Measurements from ENCODE around the gene BZW2.

BZW2 gene

GRCh38 chr7:16742547-16742946, 96.6 kb downstream of the BZW2 start:
- no peaks in the 10 kb centered on the region for H3K36me3 ChIP-seq (ENCODE audit: control insufficient read depth in 5 of 5, insufficient read depth in 5 of 5, low read length in 5 of 5)
- peaks cover 7 to 37% (median 15%) of the 10 kb centered on the region in 5 donors for H3K4me1 ChIP-seq (ENCODE audit: control insufficient read depth in 5 of 5, insufficient read depth in 5 of 5, low read length in 5 of 5)
- no peak overlapping the region for H3K27ac ChIP-seq (ENCODE audit: low read depth, low read length)
- no peaks in the 10 kb centered on the region for H3K9me3 ChIP-seq (ENCODE audit: control insufficient read depth in 5 of 5, low read length in 5 of 5)
- H3K9ac ChIP-seq (ENCODE audit: low read length in 5 of 5), result no peak overlapping the region
- H3K27me3 ChIP-seq (ENCODE audit: control insufficient read depth in 5 of 5, insufficient read depth in 4 of 5, low read length in 5 of 5), result no peaks in the 10 kb centered on the region
- no peak overlapping the region for H3K4me3 ChIP-seq (ENCODE audit: low read depth in 1 of 5, low read length in 5 of 5)

GRCh38 chr7:16743236-16743635, 97.3 kb downstream of the BZW2 start:
- H3K27me3 ChIP-seq (ENCODE audit: control insufficient read depth in 5 of 5, insufficient read depth in 4 of 5, low read length in 5 of 5), result no peaks in the 10 kb centered on the region
- H3K9me3 ChIP-seq (ENCODE audit: control insufficient read depth in 5 of 5, low read length in 5 of 5), result no peaks in the 10 kb centered on the region
- H3K36me3 ChIP-seq (ENCODE audit: control insufficient read depth in 5 of 5, insufficient read depth in 5 of 5, low read length in 5 of 5), result no peaks in the 10 kb centered on the region
- H3K4me3 ChIP-seq (ENCODE audit: low read depth in 1 of 5, low read length in 5 of 5), result no peak overlapping the region
- H3K9ac ChIP-seq (ENCODE audit: low read length in 5 of 5), result peak overlapping the region in 1 of 5 donors; percentile 4
- H3K27ac ChIP-seq (ENCODE audit: low read depth, low read length), result peak overlapping the region; percentile 23
- peaks cover 7 to 37% (median 15%) of the 10 kb centered on the region in 5 donors for H3K4me1 ChIP-seq (ENCODE audit: control insufficient read depth in 5 of 5, insufficient read depth in 5 of 5, low read length in 5 of 5)

- peaks cover 7 to 36% (median 15%) of the 10 kb centered on the region in 5 donors for H3K4me1 ChIP-seq (ENCODE audit: control insufficient read depth in 5 of 5, insufficient read depth in 5 of 5, low read length in 5 of 5)
- H3K4me3 ChIP-seq (ENCODE audit: low read depth in 1 of 5, low read length in 5 of 5), result no peak overlapping the region
- H3K27me3 ChIP-seq (ENCODE audit: control insufficient read depth in 5 of 5, insufficient read depth in 4 of 5, low read length in 5 of 5), result no peaks in the 10 kb centered on the region
- H3K36me3 ChIP-seq (ENCODE audit: control insufficient read depth in 5 of 5, insufficient read depth in 5 of 5, low read length in 5 of 5), result no peaks in the 10 kb centered on the region
- no peak overlapping the region for H3K9ac ChIP-seq (ENCODE audit: low read length in 5 of 5)
- H3K27ac ChIP-seq (ENCODE audit: low read depth, low read length), result peak overlapping the region; percentile 45
- H3K9me3 ChIP-seq (ENCODE audit: control insufficient read depth in 5 of 5, low read length in 5 of 5), result no peaks in the 10 kb centered on the region
Observed at GRCh38 chr7:16744518-16745250, 98.7 kb downstream of the BZW2 start.

- H3K9me3 ChIP-seq (ENCODE audit: control insufficient read depth in 5 of 5, low read length in 5 of 5), result no peaks in the 10 kb centered on the region
- no peak overlapping the region for H3K9ac ChIP-seq (ENCODE audit: low read length in 5 of 5)
- H3K27ac ChIP-seq (ENCODE audit: low read depth, low read length), result peak overlapping the region; percentile 45
- H3K4me3 ChIP-seq (ENCODE audit: low read depth in 1 of 5, low read length in 5 of 5), result no peak overlapping the region
- peaks cover 7 to 27% (median 11%) of the 10 kb centered on the region in 5 donors for H3K4me1 ChIP-seq (ENCODE audit: control insufficient read depth in 5 of 5, insufficient read depth in 5 of 5, low read length in 5 of 5)
- no peaks in the 10 kb centered on the region for H3K36me3 ChIP-seq (ENCODE audit: control insufficient read depth in 5 of 5, insufficient read depth in 5 of 5, low read length in 5 of 5)
- H3K27me3 ChIP-seq (ENCODE audit: control insufficient read depth in 5 of 5, insufficient read depth in 4 of 5, low read length in 5 of 5), result no peaks in the 10 kb centered on the region
Observed at GRCh38 chr7:16745645-16746044, 99.7 kb downstream of the BZW2 start.

GRCh38 chr7:16747102-16747501, 101.1 kb downstream of the BZW2 start:
- Histone ChIP-seq H3K27ac (ENCODE audit: low read depth, low read length) (no peak overlapping the region), H3K9ac (ENCODE audit: low read length in 5 of 5) (no peak overlapping the region), H3K27me3 (ENCODE audit: control insufficient read depth in 5 of 5, insufficient read depth in 4 of 5, low read length in 5 of 5) (no peaks in the 10 kb centered on the region), H3K4me3 (ENCODE audit: low read depth in 1 of 5, low read length in 5 of 5) (no peak overlapping the region), H3K36me3 (ENCODE audit: control insufficient read depth in 5 of 5, insufficient read depth in 5 of 5, low read length in 5 of 5) (no peaks in the 10 kb centered on the region), H3K4me1 (ENCODE audit: control insufficient read depth in 5 of 5, insufficient read depth in 5 of 5, low read length in 5 of 5) (peaks cover 5 to 24% (median 10%) of the 10 kb centered on the region in 5 donors), H3K9me3 (ENCODE audit: control insufficient read depth in 5 of 5, low read length in 5 of 5) (no peaks in the 10 kb centered on the region)

GRCh38 chr7:16753102-16753931, 107.3 kb downstream of the BZW2 start, which contains the start of gene TSPAN13:
Gene TSPAN13 (plus strand): TSS chr7:16753755. CDS start chr7:16753968, 213 bp downstream.
- Histone ChIP-seq H3K9me3 (ENCODE audit: control insufficient read depth in 5 of 5, low read length in 5 of 5) (no peaks in the 10 kb centered on the region), H3K9ac (ENCODE audit: low read length in 5 of 5) (peak within 1 kb of the TSS in 4 of 5 donors; percentile 16 to 71 (median 46)), H3K4me3 (ENCODE audit: low read depth in 1 of 5, low read length in 5 of 5) (peak within 1 kb of the TSS; percentile 79 to 96 (median 90)), H3K4me1 (ENCODE audit: control insufficient read depth in 5 of 5, insufficient read depth in 5 of 5, low read length in 5 of 5) (peaks cover 0 to 20% (median 16%) of the 10 kb centered on the region in 5 donors), H3K36me3 (ENCODE audit: control insufficient read depth in 5 of 5, insufficient read depth in 5 of 5, low read length in 5 of 5) (no peaks in the 10 kb centered on the region), H3K27me3 (ENCODE audit: control insufficient read depth in 5 of 5, insufficient read depth in 4 of 5, low read length in 5 of 5) (no peaks in the 10 kb centered on the region), H3K27ac (ENCODE audit: low read depth, low read length) (peak within 1 kb of the TSS; percentile 73)

- Histone ChIP-seq H3K9me3 (ENCODE audit: control insufficient read depth in 5 of 5, low read length in 5 of 5) (no peaks in the 10 kb centered on the region), H3K4me1 (ENCODE audit: control insufficient read depth in 5 of 5, insufficient read depth in 5 of 5, low read length in 5 of 5) (peaks cover 0 to 20% (median 16%) of the 10 kb centered on the region in 5 donors), H3K9ac (ENCODE audit: low read length in 5 of 5) (peak overlapping the region in 4 of 5 donors; percentile 16 to 71 (median 46)), H3K36me3 (ENCODE audit: control insufficient read depth in 5 of 5, insufficient read depth in 5 of 5, low read length in 5 of 5) (no peaks in the 10 kb centered on the region), H3K4me3 (ENCODE audit: low read depth in 1 of 5, low read length in 5 of 5) (peak overlapping the region; percentile 79 to 96 (median 90)), H3K27me3 (ENCODE audit: control insufficient read depth in 5 of 5, insufficient read depth in 4 of 5, low read length in 5 of 5) (no peaks in the 10 kb centered on the region), H3K27ac (ENCODE audit: low read depth, low read length) (peak overlapping the region; percentile 73)
Observed at GRCh38 chr7:16753932-16754855, 108.2 kb downstream of the BZW2 start.

- H3K9ac ChIP-seq (ENCODE audit: low read length in 5 of 5), result peak overlapping the region in 4 of 5 donors; percentile 0 to 69 (median 39)
Observed at GRCh38 chr7:16754856-16755317, 108.9 kb downstream of the BZW2 start.

GRCh38 chr7:16755397-16755796, 109.4 kb downstream of the BZW2 start:
- Histone ChIP-seq H3K36me3 (ENCODE audit: control insufficient read depth in 5 of 5, insufficient read depth in 5 of 5, low read length in 5 of 5) (no peaks in the 10 kb centered on the region), H3K27ac (ENCODE audit: low read depth, low read length) (peak overlapping the region; percentile 73), H3K9me3 (ENCODE audit: control insufficient read depth in 5 of 5, low read length in 5 of 5) (no peaks in the 10 kb centered on the region), H3K9ac (ENCODE audit: low read length in 5 of 5) (peak overlapping the region in 1 of 5 donors; percentile 69), H3K4me3 (ENCODE audit: low read depth in 1 of 5, low read length in 5 of 5) (peak overlapping the region in 4 of 5 donors; percentile 79 to 96 (median 86)), H3K4me1 (ENCODE audit: control insufficient read depth in 5 of 5, insufficient read depth in 5 of 5, low read length in 5 of 5) (peaks cover 0 to 22% (median 16%) of the 10 kb centered on the region in 5 donors), H3K27me3 (ENCODE audit: control insufficient read depth in 5 of 5, insufficient read depth in 4 of 5, low read length in 5 of 5) (no peaks in the 10 kb centered on the region)

More at GRCh38 chr7:16754856-16755317, 108.9 kb downstream of the BZW2 start:
- Histone ChIP-seq H3K4me3 (ENCODE audit: low read depth in 1 of 5, low read length in 5 of 5) (peak overlapping the region; percentile 79 to 96 (median 90)), H3K27ac (ENCODE audit: low read depth, low read length) (peak overlapping the region; percentile 73), H3K9me3 (ENCODE audit: control insufficient read depth in 5 of 5, low read length in 5 of 5) (no peaks in the 10 kb centered on the region), H3K4me1 (ENCODE audit: control insufficient read depth in 5 of 5, insufficient read depth in 5 of 5, low read length in 5 of 5) (peaks cover 0 to 20% (median 16%) of the 10 kb centered on the region in 5 donors), H3K27me3 (ENCODE audit: control insufficient read depth in 5 of 5, insufficient read depth in 4 of 5, low read length in 5 of 5) (no peaks in the 10 kb centered on the region), H3K36me3 (ENCODE audit: control insufficient read depth in 5 of 5, insufficient read depth in 5 of 5, low read length in 5 of 5) (no peaks in the 10 kb centered on the region)

All from subcutaneous abdominal adipose tissue (tissue), 5 donors.